ENCODE results near the gene TCF19.

DNA sequence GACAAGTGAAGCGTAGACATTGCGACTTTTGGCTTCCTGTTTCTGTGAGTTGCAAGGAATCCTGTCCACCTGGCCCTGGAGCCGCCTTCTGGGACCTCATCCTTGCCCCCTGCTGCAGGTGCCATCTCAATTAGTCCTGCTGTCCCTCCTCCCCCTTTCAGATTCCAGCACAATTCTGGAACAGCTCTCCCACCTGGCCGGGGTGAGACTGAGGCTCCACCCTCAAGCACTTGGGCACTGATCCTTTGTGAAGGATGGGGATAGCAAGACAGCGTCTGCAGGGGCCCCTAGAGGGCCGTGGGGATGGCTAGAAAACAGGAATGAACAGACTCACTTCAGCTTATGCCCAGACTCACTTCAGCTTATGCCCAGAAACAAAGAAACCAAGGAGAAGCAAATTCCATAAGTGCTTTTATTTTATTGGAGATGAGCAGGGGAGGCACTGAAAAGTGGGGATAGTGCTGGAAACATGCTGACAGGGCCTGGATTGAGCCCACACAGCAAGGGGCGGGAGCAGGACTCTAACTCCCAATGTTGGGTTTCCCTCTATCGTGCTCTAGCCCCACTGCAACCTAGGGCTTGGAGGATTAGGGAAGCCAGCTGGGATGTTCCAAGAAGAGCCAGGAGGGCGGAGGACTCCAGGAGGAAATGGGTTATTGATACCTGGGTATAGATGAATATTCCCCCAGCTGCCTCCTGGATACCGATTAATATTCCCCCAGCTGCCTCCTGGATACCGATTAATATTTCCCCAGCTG lies 47.4 kb upstream of the TCF19 start:
- no peak for TF ChIP-seq POLR2A (IDR thresholded peaks at IDR 0.05)
- TF ChIP-seq, protein P1, sequence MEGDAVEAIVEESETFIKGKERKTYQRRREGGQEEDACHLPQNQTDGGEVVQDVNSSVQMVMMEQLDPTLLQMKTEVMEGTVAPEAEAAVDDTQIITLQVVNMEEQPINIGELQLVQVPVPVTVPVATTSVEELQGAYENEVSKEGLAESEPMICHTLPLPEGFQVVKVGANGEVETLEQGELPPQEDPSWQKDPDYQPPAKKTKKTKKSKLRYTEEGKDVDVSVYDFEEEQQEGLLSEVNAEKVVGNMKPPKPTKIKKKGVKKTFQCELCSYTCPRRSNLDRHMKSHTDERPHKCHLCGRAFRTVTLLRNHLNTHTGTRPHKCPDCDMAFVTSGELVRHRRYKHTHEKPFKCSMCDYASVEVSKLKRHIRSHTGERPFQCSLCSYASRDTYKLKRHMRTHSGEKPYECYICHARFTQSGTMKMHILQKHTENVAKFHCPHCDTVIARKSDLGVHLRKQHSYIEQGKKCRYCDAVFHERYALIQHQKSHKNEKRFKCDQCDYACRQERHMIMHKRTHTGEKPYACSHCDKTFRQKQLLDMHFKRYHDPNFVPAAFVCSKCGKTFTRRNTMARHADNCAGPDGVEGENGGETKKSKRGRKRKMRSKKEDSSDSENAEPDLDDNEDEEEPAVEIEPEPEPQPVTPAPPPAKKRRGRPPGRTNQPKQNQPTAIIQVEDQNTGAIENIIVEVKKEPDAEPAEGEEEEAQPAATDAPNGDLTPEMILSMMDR (IDR thresholded peaks at IDR 0.05): no peak

Measured in right lobe of liver (tissue), 4 donors.